ENCODE measurements around the gene ANKS1B.

GRCh38 chr12:99573980-99574379, 410.8 kb downstream of the ANKS1B start:
- TF ChIP-seq, protein P1, sequence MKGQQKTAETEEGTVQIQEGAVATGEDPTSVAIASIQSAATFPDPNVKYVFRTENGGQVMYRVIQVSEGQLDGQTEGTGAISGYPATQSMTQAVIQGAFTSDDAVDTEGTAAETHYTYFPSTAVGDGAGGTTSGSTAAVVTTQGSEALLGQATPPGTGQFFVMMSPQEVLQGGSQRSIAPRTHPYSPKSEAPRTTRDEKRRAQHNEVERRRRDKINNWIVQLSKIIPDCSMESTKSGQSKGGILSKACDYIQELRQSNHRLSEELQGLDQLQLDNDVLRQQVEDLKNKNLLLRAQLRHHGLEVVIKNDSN (IDR thresholded peaks at IDR 0.05; ENCODE audit: borderline replicate concordance, extremely low read length, insufficient read depth, low read depth, low read length), result no peak
- TF ChIP-seq, protein P2, sequence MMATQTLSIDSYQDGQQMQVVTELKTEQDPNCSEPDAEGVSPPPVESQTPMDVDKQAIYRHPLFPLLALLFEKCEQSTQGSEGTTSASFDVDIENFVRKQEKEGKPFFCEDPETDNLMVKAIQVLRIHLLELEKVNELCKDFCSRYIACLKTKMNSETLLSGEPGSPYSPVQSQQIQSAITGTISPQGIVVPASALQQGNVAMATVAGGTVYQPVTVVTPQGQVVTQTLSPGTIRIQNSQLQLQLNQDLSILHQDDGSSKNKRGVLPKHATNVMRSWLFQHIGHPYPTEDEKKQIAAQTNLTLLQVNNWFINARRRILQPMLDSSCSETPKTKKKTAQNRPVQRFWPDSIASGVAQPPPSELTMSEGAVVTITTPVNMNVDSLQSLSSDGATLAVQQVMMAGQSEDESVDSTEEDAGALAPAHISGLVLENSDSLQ (IDR thresholded peaks at IDR 0.05), result no peak
- TF ChIP-seq, protein P3, sequence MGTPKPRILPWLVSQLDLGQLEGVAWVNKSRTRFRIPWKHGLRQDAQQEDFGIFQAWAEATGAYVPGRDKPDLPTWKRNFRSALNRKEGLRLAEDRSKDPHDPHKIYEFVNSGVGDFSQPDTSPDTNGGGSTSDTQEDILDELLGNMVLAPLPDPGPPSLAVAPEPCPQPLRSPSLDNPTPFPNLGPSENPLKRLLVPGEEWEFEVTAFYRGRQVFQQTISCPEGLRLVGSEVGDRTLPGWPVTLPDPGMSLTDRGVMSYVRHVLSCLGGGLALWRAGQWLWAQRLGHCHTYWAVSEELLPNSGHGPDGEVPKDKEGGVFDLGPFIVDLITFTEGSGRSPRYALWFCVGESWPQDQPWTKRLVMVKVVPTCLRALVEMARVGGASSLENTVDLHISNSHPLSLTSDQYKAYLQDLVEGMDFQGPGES (IDR thresholded peaks at IDR 0.05), result no peak
- TF ChIP-seq ZNF384 (IDR thresholded peaks at IDR 0.05; ENCODE audit: borderline replicate concordance, low read depth, low read length) (no peak), ETV6 (conservative IDR thresholded peaks at IDR 0.05 in 1 of 2, IDR thresholded peaks at IDR 0.05 in 1 of 2; ENCODE audit: borderline replicate concordance in 1 of 2, low read depth in 1 of 2) (no peak), BHLHE40 (IDR thresholded peaks at IDR 0.05; ENCODE audit: borderline replicate concordance in 1 of 2, low read depth in 2 of 2, low read length in 1 of 2) (no peak)
